Endothelial cell of umbilical vein (primary cell): Measurements from ENCODE around the gene ACAP2. TPM values are rescaled to one million over a fixed set of nuclear protein-coding genes. Genes with fewer than 3 reads are reported as not detected.

ENCODE experiments used
- BruUV-seq: library from RNA; stranded (reverse); fragments of 400-500 nt; replicated peaks from 2 replicates; lab custom pipeline; 2021; lab: Mats Ljungman, UMichigan
- CTCF ChIA-PET: fragments of 300-600, 350-600 bp; sonication (Branson Sonifier 250); formaldehyde crosslinking; loops from one replicate; lab custom pipeline; 2021; ENCODE audit warnings: antibody characterized with exemption, inconsistent platforms; lab: Charles Lee
- POLR2A ChIA-PET: fragments of 300-600, 350-600 bp; sonication (Branson Sonifier 250); formaldehyde crosslinking; loops from one replicate; lab custom pipeline; 2021; ENCODE audit warnings: antibody characterized with exemption, inconsistent platforms; lab: Charles Lee
- DNase-seq: peaks from one replicate; pipeline ENCODE4 v3.0.0-alpha.2; 2011; ENCODE audit warnings: low read depth, low spot score
- FAIRE-seq: peaks from 2 replicates; lab custom pipeline; 2011; peaks lifted over from hg19 to GRCh38; lab: Jason Lieb, UNC
- H2AFZ ChIP-seq: 2 replicates; pipeline ENCODE4 v1.6.0; 2012; ENCODE audit warnings: low read depth, low read length, control low read depth, inconsistent platforms
- H3K27ac ChIP-seq: 2 replicates; pipeline ENCODE4 v1.5.1; 2011; ENCODE audit warnings: low read depth, mild to moderate bottlenecking, control low read depth, low read length, moderate library complexity; ENCODE audit not compliant: insufficient read depth
- H3K27me3 ChIP-seq, 2 experiments: 2 replicates each; pipeline versions ENCODE4 v1.6.0 to v1.6.1; 2011; ENCODE audit warnings: low read length in 2 of 2, mixed read lengths in 1 of 2; ENCODE audit not compliant: control insufficient read depth in 2 of 2, insufficient read depth in 2 of 2
- H3K36me3 ChIP-seq, 2 experiments: 2 replicates in 1 of 2; 3 replicates in 1 of 2; pipeline ENCODE4 v1.5.1; 2011; ENCODE audit warnings: low read length in 2 of 2, mild to moderate bottlenecking in 1 of 2, moderate library complexity in 1 of 2; ENCODE audit not compliant: control insufficient read depth in 2 of 2, insufficient read depth in 2 of 2; ENCODE audit errors: extremely low read depth in 1 of 2
- H3K4me1 ChIP-seq: 3 replicates; pipeline ENCODE4 v1.5.1; 2011; ENCODE audit warnings: mild to moderate bottlenecking, low read length; ENCODE audit not compliant: control insufficient read depth, insufficient read depth; ENCODE audit errors: extremely low read depth
- H3K4me2 ChIP-seq: 2 replicates; pipeline ENCODE4 v1.6.1; 2011; ENCODE audit warnings: low read length, control low read depth, mixed read lengths; ENCODE audit not compliant: insufficient read depth
- H3K4me3 ChIP-seq, 3 experiments: fragments of 200-600 bp in 1 of 3; sonication (generic), shearing (Covaris generic) in 1 of 3; replicated peaks in 1 of 3; 2 replicates each; pipeline ENCODE4 v1.5.1; 2011 to 2016; ENCODE audit warnings: control low read depth in 3 of 3, low read length in 3 of 3, mild to moderate bottlenecking in 2 of 3, inconsistent platforms in 1 of 3, low read depth in 1 of 3, moderate library complexity in 1 of 3; ENCODE audit not compliant: insufficient read depth in 1 of 3
- H3K79me2 ChIP-seq: 2 replicates; pipeline ENCODE4 v1.6.0; 2012; ENCODE audit warnings: low read length, inconsistent platforms; ENCODE audit not compliant: control insufficient read depth, insufficient read depth
- H3K9ac ChIP-seq: replicated peaks from 2 replicates; pipeline ENCODE3; 2011; ENCODE audit warnings: low read length, control low read depth; ENCODE audit not compliant: insufficient read depth; ENCODE audit errors: extremely low read depth
- H3K9me1 ChIP-seq: replicated peaks from 3 replicates; pipeline ENCODE4 v1.6.0; 2011; ENCODE audit warnings: mild to moderate bottlenecking, low read length; ENCODE audit not compliant: control insufficient read depth, insufficient read depth; ENCODE audit errors: extremely low read depth
- H3K9me3 ChIP-seq: replicated peaks from 2 replicates; pipeline ENCODE4 v1.5.1; 2012; ENCODE audit warnings: low read length, inconsistent platforms; ENCODE audit not compliant: control insufficient read depth, insufficient read depth
- H4K20me1 ChIP-seq: replicated peaks from 2 replicates; pipeline ENCODE3; 2011; ENCODE audit warnings: mild to moderate bottlenecking, low read length; ENCODE audit not compliant: control insufficient read depth, insufficient read depth; ENCODE audit errors: extremely low read depth
- EZH2 ChIP-seq: IDR thresholded peaks from 2 replicates; pipeline ENCODE4 v1.6.1; 2012; ENCODE audit warnings: borderline replicate concordance, low read depth, mild to moderate bottlenecking, moderate library complexity, low read length, inconsistent platforms; ENCODE audit not compliant: severe bottlenecking
- FOS ChIP-seq: IDR thresholded peaks from 2 replicates; pipeline ENCODE4 v1.6.1; 2011; ENCODE audit warnings: mild to moderate bottlenecking, low read length, moderate library complexity, borderline replicate concordance; ENCODE audit not compliant: insufficient read depth
- GATA2 ChIP-seq: IDR thresholded peaks from 2 replicates; pipeline ENCODE4 v1.7.0; 2011; ENCODE audit warnings: low read depth, mild to moderate bottlenecking, moderate library complexity, mixed read lengths, low read length; ENCODE audit not compliant: insufficient read length, insufficient read depth
- JUN ChIP-seq: IDR thresholded peaks from 2 replicates; pipeline ENCODE4 v1.6.1; 2011; ENCODE audit warnings: borderline replicate concordance, low read depth; ENCODE audit not compliant: insufficient read length, insufficient read depth
- MAX ChIP-seq: IDR thresholded peaks from 2 replicates; pipeline ENCODE4 v1.6.1; 2011; ENCODE audit not compliant: insufficient read depth, insufficient read length
- MYC ChIP-seq: IDR thresholded peaks from one replicate; pipeline ENCODE4 v1.6.1; 2011; ENCODE audit warnings: mild to moderate bottlenecking, low read depth, low read length
- POLR2A ChIP-seq: IDR thresholded peaks from 2 replicates; pipeline ENCODE4 v1.6.1; 2012; ENCODE audit warnings: low read depth, mild to moderate bottlenecking, control low read depth, low read length
- POLR2AphosphoS5 ChIP-seq: IDR thresholded peaks from 2 replicates; pipeline ENCODE4 v1.6.1; 2012; ENCODE audit warnings: low read depth, mild to moderate bottlenecking, control low read depth, low read length, moderate library complexity; ENCODE audit not compliant: insufficient read depth
- dilution Hi-C: fragments of 300-500 bp; cut with MboI; formaldehyde crosslinking; loops from one replicate; pipeline ENCODE4 v1.15.0; 2019; ENCODE audit warnings: low sequenced_read_pairs; ENCODE audit not compliant: extremely low pct_ligation_motif_present
- intact Hi-C: fragments of 100-400 bp; cut with micrococcal nuclease; formaldehyde crosslinking; loops from one replicate; pipeline ENCODE4 v1.10.0; 2022
- polyA plus RNA-seq, 4 experiments: library from polyadenylated mRNA; depleted of rRNA in 3 of 4; stranded (reverse) in 3 of 4; unstranded in 1 of 4; fragments of >200 nt; gene quantifications; 2 replicates each; pipeline versions ENCODE4 v1.2.1 to v1.2.3, GENCODE V29; 2011 to 2012; ENCODE audit warnings: missing spikeins in 1 of 4
- total RNA-seq: library from RNA; stranded (reverse); gene quantifications from 2 replicates; pipeline ENCODE4 v1.2.3, GENCODE V29; 2021
- TF ChIP-seq, protein P1 (sequence below), 2 donors: IDR thresholded peaks; 1 replicate in 1 of 2; 2 replicates in 1 of 2; pipeline ENCODE4 v1.5.1; 2011; ENCODE audit warnings: low read length in 2 of 2, mild to moderate bottlenecking in 2 of 2, moderate library complexity in 2 of 2, control low read depth in 1 of 2, inconsistent platforms in 1 of 2, low read depth in 1 of 2; ENCODE audit not compliant: insufficient read depth in 1 of 2; ENCODE audit errors: extremely low read depth in 1 of 2

Gene ACAP2
- total and polyA plus RNA-seq, 2 donors (not counting 3 experiments of a cell fraction or from before 2014, with no cell fraction given): 13.6 to 36.9 TPM

DNA sequence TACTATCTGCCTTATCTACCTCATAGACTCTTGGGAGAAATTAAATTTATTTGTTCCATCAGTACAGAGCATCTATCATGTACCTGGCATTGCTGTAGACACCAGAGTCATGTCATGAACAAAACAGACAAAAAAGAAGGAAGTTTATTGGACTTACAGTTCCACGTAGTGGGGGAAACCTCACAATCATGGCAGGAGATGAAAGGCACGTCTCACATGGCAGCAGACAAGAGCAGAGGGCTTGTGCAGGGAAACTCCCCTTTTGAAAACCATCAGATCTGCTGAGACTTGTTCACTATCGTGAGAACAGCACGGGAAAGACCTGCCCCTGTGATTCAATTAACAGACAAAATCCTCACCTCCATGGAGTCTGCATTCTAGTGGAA lies 25.6 kb upstream of the ACAP2 start:
- Histone ChIP-seq H3K9ac (no peak overlapping the region), H3K9me1 (no peaks in the 10 kb centered on the region), H3K4me2 (no peak overlapping the region), H3K36me3 (no peaks in the 10 kb centered on the region), H3K9me3 (no peaks in the 10 kb centered on the region), H3K27me3 (peaks cover 5 to 16% of the 10 kb centered on the region in 2 experiments), H3K4me3 (no peak overlapping the region), H3K27ac (no peak overlapping the region), H3K79me2 (no peaks in the 10 kb centered on the region), H2AFZ (no peak overlapping the region), H3K4me1 (no peaks in the 10 kb centered on the region), H4K20me1 (no peaks in the 10 kb centered on the region)
- DNase-seq (no peak), FAIRE-seq (no peak)
- POLR2A ChIA-PET: no interaction called here
- CTCF ChIA-PET: no interaction called here
- intact Hi-C loops (no loop called here), dilution Hi-C loops (no loop called here)
- BruUV-seq: no TSS peak
- TF ChIP-seq POLR2A: no peak
- no peak for TF ChIP-seq GATA2
- no peak for TF ChIP-seq MAX
- no peak for TF ChIP-seq JUN
- TF ChIP-seq POLR2AphosphoS5: no peak
- no peak for TF ChIP-seq MYC
- no peak for TF ChIP-seq FOS
- TF ChIP-seq, protein P1, sequence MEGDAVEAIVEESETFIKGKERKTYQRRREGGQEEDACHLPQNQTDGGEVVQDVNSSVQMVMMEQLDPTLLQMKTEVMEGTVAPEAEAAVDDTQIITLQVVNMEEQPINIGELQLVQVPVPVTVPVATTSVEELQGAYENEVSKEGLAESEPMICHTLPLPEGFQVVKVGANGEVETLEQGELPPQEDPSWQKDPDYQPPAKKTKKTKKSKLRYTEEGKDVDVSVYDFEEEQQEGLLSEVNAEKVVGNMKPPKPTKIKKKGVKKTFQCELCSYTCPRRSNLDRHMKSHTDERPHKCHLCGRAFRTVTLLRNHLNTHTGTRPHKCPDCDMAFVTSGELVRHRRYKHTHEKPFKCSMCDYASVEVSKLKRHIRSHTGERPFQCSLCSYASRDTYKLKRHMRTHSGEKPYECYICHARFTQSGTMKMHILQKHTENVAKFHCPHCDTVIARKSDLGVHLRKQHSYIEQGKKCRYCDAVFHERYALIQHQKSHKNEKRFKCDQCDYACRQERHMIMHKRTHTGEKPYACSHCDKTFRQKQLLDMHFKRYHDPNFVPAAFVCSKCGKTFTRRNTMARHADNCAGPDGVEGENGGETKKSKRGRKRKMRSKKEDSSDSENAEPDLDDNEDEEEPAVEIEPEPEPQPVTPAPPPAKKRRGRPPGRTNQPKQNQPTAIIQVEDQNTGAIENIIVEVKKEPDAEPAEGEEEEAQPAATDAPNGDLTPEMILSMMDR (IDR thresholded peaks at IDR 0.05; ENCODE audit: extremely low read depth in 1 of 2, insufficient read depth in 1 of 2, low read depth in 1 of 2, low read length in 2 of 2): no peak
- no peak for TF ChIP-seq EZH2
